Activated CD8-positive, alpha-beta memory T cell treated with anti-CD3 and anti-CD28 coated beads, Interleukin-2, amount 10 ng/mL, durations not matched to agents 7 days and 5 days (primary cell): Measurements from ENCODE around the gene DHTKD1. TPM values are rescaled to one million over a fixed set of nuclear protein-coding genes. Genes with fewer than 3 reads are reported as not detected.
"Not testable (repeated sequence)": the region's sequence is repeated elsewhere in the genome, so short reads cannot be mapped to it uniquely, and the experiment has no call there.

Experiments used
- ATAC-seq: fragments of 150-1000 bp; cut with Tn5 transposase; one replicate; pipeline ENCODE4 v1.10.0; 2021; ENCODE audit warnings: moderate library complexity
- CTCF ChIA-PET: fragments of 350-600 bp; sonication (Branson Sonifier 250); formaldehyde crosslinking; loops from one replicate; lab custom pipeline; 2021; ENCODE audit warnings: antibody characterized with exemption; lab: Charles Lee
- DNase-seq: peaks from one replicate; pipeline ENCODE4 v3.0.0-alpha.2; 2020
- H3K27ac Mint-ChIP-seq: one replicate; pipeline ENCODE4 v1.8.0; 2021; ENCODE audit warnings: mild to moderate bottlenecking, mixed read lengths
- H3K27me3 Mint-ChIP-seq: one replicate; pipeline ENCODE4 v1.8.0; 2021; ENCODE audit warnings: mixed read lengths
- H3K36me3 Mint-ChIP-seq: one replicate; pipeline ENCODE4 v1.8.0; 2021; ENCODE audit warnings: mild to moderate bottlenecking, mixed read lengths
- H3K4me1 Mint-ChIP-seq: one replicate; pipeline ENCODE4 v1.8.0; 2021; ENCODE audit warnings: mixed read lengths
- H3K4me3 Mint-ChIP-seq: one replicate; pipeline ENCODE4 v1.8.0; 2021; ENCODE audit warnings: mild to moderate bottlenecking, moderate library complexity, mixed read lengths
- H3K9me3 Mint-ChIP-seq: one replicate; pipeline ENCODE4 v1.8.0; 2022; ENCODE audit warnings: low read depth, mixed read lengths
- total RNA-seq, 2 experiments: library from RNA; stranded (reverse); gene quantifications; one replicate each; pipeline ENCODE4 v1.2.3, GENCODE V29; 2021

DHTKD1 gene
- total RNA-seq, 2 experiments from 2014 or later, result 19.6 to 25.9 TPM

DNA sequence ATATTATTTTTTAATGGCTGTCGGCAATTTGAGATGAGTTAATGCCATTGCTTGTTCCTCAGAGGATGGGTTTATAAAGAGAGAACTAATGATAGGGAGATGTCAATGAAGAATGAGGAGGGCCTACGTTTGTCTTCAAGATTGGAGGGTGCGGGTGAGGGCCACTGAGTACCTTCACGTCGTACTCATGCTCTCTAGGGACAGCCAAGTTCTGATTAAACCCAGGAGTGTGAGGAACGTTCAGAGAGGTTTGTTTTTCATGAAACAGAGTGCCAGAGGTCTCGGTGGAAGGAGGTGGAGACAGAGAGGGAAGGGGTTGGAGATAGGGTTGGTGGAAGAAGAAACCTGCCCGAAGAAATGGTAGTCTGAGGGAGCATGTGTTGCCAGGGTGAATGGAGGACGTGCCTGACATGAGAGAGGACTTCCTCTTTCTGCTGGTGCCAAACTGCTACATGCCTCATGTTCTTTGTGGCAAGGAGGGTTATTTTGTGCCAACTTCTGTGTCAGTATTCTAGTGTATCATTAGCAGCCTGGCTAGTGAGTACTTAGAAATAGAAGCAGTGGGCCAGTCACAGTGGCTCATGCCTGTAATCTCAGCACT, 8.9 kb downstream of the DHTKD1 start:
- Mint-ChIP-seq H3K4me3 (no peak overlapping the region), H3K27ac (no peak overlapping the region)

DNA sequence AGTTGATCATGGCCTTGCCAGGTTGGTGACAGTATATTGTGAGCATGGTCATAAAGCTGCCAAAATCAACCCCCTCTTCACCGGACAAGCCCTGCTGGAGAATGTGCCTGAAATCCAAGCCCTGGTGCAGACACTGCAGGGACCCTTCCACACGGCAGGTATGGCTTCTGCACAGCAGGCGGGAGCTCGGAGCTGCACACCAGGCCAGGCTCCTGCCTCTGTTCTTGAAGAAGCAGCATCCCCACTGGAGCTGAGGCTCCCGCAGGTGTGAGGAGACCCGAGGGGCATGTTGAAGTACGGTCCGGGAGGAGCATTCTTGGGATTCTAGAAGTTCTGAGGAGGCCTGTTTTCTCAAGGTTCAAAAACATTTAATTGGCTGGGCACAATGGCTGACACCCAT, 12.7 kb downstream of the DHTKD1 start:
- Mint-ChIP-seq H3K27me3 (no peaks in the 10 kb centered on the region), H3K36me3 (peaks cover 10% of the 10 kb centered on the region), H3K9me3 (no peaks in the 10 kb centered on the region), H3K4me1 (no peaks in the 10 kb centered on the region), H3K4me3 (no peak overlapping the region), H3K27ac (no peak overlapping the region)
- no peak for DNase-seq
- CTCF ChIA-PET, result no interaction called here
- ATAC-seq, result no peak

More for the DNA sequence above, 8.9 kb downstream of the DHTKD1 start:
- Mint-ChIP-seq H3K36me3 (peaks cover 3% of the 10 kb centered on the region), H3K4me1 (peaks cover 5% of the 10 kb centered on the region), H3K9me3 (no peaks in the 10 kb centered on the region), H3K27me3 (no peaks in the 10 kb centered on the region)
- CTCF ChIA-PET, result no interaction called here
- no peak for DNase-seq
- no peak for ATAC-seq

DNA sequence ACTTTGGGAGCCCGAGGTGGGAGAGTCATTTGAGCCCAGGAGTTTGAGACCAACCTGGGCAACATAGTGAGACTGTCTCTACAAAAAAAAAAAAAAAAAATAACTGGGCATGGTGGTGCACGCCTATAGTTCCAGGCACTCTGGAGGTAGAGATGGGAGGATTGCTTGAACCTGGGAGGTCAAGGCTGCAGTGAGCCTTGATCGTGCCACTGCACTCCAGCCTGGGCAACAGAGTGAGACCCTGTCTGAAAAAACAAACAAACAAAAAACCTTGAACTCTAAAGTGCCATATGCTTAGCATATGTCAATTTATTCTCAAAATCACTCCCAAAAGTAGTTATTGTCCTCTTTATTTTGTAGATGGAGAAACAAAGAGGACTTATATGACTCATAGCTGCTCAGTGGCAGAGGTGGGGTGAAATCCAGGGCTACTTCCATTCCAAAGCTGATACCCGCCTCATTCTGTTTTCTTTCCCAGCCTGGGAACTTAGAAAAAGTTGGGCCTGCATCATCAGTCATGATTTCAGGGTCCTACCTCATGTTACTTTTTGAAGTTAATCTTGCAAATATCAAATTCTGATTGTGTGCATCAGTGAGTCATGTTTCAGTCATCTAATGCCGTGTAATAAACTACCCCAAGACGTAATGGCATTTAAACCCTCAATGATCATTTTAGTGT, 13.3 kb downstream of the DHTKD1 start:
- CTCF ChIA-PET, result no interaction called here
- ATAC-seq (no peak), DNase-seq (no peak)
- H3K9me3 Mint-ChIP-seq, result no peaks in the 10 kb centered on the region
- H3K36me3 Mint-ChIP-seq, result peaks cover 13% of the 10 kb centered on the region
- H3K4me1 Mint-ChIP-seq, result no peaks in the 10 kb centered on the region
- H3K27me3 Mint-ChIP-seq, result no peaks in the 10 kb centered on the region
- H3K4me3 Mint-ChIP-seq, result no peak overlapping the region
- no peak overlapping the region for H3K27ac Mint-ChIP-seq

DNA sequence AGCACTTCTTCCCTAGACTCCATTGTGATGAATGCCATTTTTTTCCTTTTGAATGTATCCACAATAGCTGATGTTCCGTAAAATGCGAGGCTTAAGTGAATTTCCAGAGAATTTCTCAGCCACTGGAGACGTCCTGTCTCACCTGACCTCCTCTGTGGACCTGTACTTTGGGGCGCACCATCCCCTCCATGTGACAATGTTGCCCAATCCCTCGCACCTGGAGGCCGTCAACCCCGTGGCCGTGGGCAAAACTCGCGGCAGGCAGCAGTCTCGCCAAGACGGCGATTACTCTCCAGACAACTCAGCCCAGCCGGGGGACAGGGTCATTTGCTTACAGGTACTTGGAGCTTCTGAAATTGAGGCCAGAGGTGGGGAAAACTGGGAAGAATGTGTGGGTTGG, 20.2 kb downstream of the DHTKD1 start:
- ATAC-seq (no peak), DNase-seq (no peak)
- peaks cover 46% of the 10 kb centered on the region for H3K36me3 Mint-ChIP-seq

DNA sequence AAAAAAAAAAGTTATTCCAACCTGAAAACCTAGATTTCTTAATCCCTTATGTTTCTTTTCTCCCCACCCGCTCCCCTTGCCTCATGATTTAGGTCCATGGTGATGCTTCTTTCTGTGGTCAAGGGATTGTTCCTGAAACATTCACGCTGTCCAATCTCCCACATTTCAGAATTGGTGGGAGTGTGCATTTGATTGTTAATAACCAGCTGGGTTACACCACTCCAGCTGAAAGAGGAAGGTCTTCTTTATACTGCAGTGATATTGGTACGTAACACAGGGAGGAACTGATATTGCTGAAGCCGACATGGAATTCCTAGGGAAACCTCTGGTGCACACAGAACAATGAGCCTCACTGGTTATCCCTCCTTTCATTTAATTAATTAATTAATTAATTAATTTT, 22.7 kb downstream of the DHTKD1 start:
- CTCF ChIA-PET, result interaction anchor here (0.5 kb wide), 1 partner anchor 66 kb away, joined by 3 read pairs; no protein-coding TSS in a partner anchor
- H3K27ac Mint-ChIP-seq, result no peak overlapping the region
- no peaks in the 10 kb centered on the region for H3K9me3 Mint-ChIP-seq
- H3K36me3 Mint-ChIP-seq, result peaks cover 51% of the 10 kb centered on the region
- ATAC-seq (no peak), DNase-seq (no peak)
- H3K27me3 Mint-ChIP-seq, result no peaks in the 10 kb centered on the region
- H3K4me1 Mint-ChIP-seq, result no peaks in the 10 kb centered on the region
- no peak overlapping the region for H3K4me3 Mint-ChIP-seq

More for the DNA sequence above, 20.2 kb downstream of the DHTKD1 start:
- Mint-ChIP-seq H3K4me3 (no peak overlapping the region), H3K27me3 (no peaks in the 10 kb centered on the region), H3K4me1 (no peaks in the 10 kb centered on the region), H3K27ac (no peak overlapping the region), H3K9me3 (no peaks in the 10 kb centered on the region)
- CTCF ChIA-PET, result no interaction called here

DNA sequence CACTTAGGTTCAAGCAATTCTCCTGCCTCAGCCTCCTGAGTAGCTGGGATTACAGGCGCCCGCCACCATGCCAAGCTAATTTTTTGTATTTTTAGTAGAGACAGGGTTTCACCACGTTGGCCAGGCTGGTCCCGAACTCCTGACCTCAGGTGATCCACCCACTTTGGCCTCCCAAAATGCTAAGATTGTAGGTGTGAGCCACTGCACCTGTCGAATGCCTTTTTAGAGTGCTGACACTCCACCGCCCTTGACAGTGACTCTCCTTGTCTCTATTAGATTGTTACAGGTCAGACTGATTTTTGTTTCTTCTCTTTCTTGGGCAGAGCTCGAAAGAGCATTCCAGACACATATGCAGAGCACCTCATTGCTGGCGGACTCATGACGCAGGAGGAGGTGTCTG, 28.6 kb downstream of the DHTKD1 start:
- DNase-seq, H3K4me3 Mint-ChIP-seq, H3K4me1 Mint-ChIP-seq, H3K27ac Mint-ChIP-seq, H3K9me3 Mint-ChIP-seq, ATAC-seq, CTCF ChIA-PET, H3K27me3 Mint-ChIP-seq: not testable (repeated sequence)
- peaks cover 39% of the 10 kb centered on the region for H3K36me3 Mint-ChIP-seq

DNA sequence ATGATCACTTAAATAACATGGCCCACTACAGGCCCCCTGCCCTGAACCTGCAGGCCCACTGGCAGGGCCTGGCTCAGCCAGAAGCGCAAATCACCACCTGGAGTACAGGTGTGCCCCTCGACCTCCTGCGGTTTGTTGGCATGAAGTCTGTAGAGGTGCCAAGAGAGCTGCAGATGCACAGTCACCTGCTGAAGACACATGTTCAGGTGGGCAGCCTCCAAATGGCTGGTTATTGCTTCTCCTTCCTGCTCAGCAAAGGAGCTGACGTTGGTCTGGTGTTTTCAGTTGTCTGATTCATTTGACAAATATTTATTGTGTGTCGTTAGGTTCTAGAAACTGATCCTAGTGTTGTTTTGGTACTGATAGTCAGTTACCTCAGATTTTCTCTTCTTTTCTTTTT, 29.0 kb downstream of the DHTKD1 start:
- CTCF ChIA-PET, result interaction anchor here (0.5 kb wide), 1 partner anchor 19 kb away, joined by 4 read pairs; no protein-coding TSS in a partner anchor
- Mint-ChIP-seq H3K27me3 (no peaks in the 10 kb centered on the region), H3K9me3 (no peaks in the 10 kb centered on the region), H3K27ac (no peak overlapping the region), H3K4me1 (no peaks in the 10 kb centered on the region), H3K36me3 (peaks cover 35% of the 10 kb centered on the region), H3K4me3 (no peak overlapping the region)
- ATAC-seq (no peak), DNase-seq (no peak)

DNA sequence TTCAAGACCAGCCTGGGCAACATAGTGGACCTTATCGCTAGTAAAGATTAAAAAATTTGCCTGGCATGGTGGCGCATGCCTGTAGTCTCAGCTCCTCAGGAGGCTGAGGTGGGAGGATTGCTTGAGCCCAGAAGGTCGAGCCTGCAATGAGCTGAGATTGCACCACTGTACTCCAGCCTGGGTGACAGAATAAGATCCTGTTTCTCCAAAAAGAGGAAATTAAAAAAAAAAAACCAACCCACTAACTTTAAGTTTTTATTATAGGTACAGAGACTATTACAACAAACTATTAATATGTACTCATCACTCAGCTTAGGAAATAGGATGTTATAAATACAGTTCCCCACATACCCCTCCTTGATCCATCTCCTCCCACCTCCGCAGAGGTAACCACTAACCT, 30.2 kb downstream of the DHTKD1 start:
- DNase-seq, result no peak
- H3K9me3 Mint-ChIP-seq, result no peaks in the 10 kb centered on the region
- H3K27me3 Mint-ChIP-seq, result no peaks in the 10 kb centered on the region
- H3K4me3 Mint-ChIP-seq, result no peak overlapping the region
- H3K4me1 Mint-ChIP-seq, result no peaks in the 10 kb centered on the region
- CTCF ChIA-PET, result interaction anchor here (1.1 kb wide), 1 partner anchor 11 kb away, joined by 3 read pairs; no protein-coding TSS in a partner anchor
- no peak for ATAC-seq
- peaks cover 35% of the 10 kb centered on the region for H3K36me3 Mint-ChIP-seq
- H3K27ac Mint-ChIP-seq, result no peak overlapping the region

DNA sequence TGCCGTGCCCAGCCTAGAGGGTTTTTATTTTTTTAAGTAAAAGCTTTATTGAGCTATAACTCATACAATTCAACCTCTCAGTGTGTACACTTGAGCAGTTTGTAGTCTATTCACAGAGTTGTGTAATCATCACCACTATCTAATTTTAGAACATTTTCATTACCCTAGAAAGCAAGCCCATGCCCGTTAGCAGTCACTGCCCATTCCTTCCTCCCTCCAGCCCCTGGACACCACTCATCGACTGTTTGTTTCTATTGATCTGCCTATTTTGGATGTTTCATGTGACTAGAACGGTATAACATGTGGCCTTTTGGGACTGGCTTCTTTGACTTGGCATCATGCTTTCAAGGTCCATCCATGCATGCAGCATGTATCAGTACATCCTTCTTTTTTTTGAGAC, 35.0 kb downstream of the DHTKD1 start:
- H3K4me3 Mint-ChIP-seq, result no peak overlapping the region
- no peaks in the 10 kb centered on the region for H3K4me1 Mint-ChIP-seq
- DNase-seq (no peak), ATAC-seq (no peak)
- CTCF ChIA-PET, result no interaction called here
- H3K27me3 Mint-ChIP-seq, result no peaks in the 10 kb centered on the region
- H3K27ac Mint-ChIP-seq, result no peak overlapping the region
- no peaks in the 10 kb centered on the region for H3K9me3 Mint-ChIP-seq
- peaks cover 47% of the 10 kb centered on the region for H3K36me3 Mint-ChIP-seq

DNA sequence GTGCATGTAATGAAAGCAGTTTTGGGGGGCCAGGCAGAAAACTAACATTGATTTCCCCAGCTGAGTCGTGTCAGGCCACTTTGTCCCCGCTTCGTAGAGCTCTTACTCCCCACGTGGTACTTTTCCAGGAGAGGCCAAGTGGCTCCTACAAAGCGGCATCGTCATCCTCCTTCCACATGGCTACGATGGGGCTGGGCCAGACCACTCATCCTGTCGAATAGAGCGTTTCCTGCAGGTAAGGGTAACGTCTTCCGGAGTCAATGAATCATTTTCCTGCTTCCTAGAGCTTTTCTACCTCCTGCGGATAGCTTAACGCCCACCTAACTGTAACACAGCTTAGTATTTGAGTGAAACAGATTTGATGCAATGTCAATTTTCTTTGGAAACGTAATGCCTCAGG, 39.0 kb downstream of the DHTKD1 start:
- CTCF ChIA-PET, result interaction anchor here (0.7 kb wide), 1 partner anchor 403 kb away, joined by 3 read pairs; no protein-coding TSS in a partner anchor
- Mint-ChIP-seq H3K4me1 (peaks cover 7% of the 10 kb centered on the region), H3K36me3 (peaks cover 40% of the 10 kb centered on the region), H3K9me3 (no peaks in the 10 kb centered on the region), H3K27me3 (no peaks in the 10 kb centered on the region), H3K27ac (no peak overlapping the region), H3K4me3 (no peak overlapping the region)
- ATAC-seq (no peak), DNase-seq (no peak)

DNA sequence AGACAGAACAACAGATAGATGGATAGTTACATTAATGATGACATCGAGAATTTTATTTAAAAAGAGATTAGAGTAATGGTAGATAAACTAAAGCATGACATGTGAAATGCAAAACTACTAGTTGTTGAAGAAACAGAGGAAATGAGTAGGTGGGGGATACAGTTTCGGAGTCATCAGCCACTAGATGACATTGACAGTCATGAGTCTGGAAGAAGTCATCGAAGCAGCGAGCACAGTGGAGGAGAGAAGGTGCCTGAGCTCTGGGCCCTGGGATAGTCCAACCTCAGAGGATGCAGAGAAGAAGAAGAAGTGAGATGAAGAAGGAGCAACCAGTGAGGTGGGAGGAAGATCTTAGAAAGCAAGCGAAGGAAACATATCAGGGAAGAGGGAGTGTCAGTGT, 40.5 kb downstream of the DHTKD1 start:
- no peak overlapping the region for H3K27ac Mint-ChIP-seq
- CTCF ChIA-PET, result no interaction called here
- no peaks in the 10 kb centered on the region for H3K27me3 Mint-ChIP-seq
- no peak overlapping the region for H3K4me3 Mint-ChIP-seq
- peaks cover 8% of the 10 kb centered on the region for H3K4me1 Mint-ChIP-seq
- ATAC-seq (no peak), DNase-seq (no peak)
- peaks cover 32% of the 10 kb centered on the region for H3K36me3 Mint-ChIP-seq
- no peaks in the 10 kb centered on the region for H3K9me3 Mint-ChIP-seq

DNA sequence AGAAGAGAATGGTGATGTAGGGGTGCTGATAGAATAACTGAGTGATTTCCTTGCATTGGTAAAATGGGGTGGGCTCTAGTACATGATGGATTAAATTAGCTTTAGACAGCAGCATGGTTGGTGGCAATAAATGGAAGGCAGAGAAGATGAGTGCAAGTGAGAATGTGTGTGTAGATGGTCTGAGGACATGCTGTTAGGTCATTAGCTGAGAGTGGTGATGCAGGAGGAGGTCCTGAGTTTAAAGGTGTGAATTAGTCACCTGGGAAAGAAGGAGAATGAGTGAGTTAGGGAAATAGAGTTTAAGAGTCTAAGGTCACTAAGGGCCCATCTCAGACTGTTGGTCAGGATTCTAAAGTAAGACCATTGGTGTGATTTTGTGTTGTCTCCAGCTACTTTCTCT, 42.8 kb downstream of the DHTKD1 start:
- CTCF ChIA-PET, result no interaction called here
- no peak overlapping the region for H3K27ac Mint-ChIP-seq
- H3K27me3 Mint-ChIP-seq, result no peaks in the 10 kb centered on the region
- H3K4me1 Mint-ChIP-seq, result peaks cover 9% of the 10 kb centered on the region
- no peak for DNase-seq
- no peaks in the 10 kb centered on the region for H3K9me3 Mint-ChIP-seq
- H3K4me3 Mint-ChIP-seq, result no peak overlapping the region
- ATAC-seq, result no peak
- peaks cover 23% of the 10 kb centered on the region for H3K36me3 Mint-ChIP-seq

DNA sequence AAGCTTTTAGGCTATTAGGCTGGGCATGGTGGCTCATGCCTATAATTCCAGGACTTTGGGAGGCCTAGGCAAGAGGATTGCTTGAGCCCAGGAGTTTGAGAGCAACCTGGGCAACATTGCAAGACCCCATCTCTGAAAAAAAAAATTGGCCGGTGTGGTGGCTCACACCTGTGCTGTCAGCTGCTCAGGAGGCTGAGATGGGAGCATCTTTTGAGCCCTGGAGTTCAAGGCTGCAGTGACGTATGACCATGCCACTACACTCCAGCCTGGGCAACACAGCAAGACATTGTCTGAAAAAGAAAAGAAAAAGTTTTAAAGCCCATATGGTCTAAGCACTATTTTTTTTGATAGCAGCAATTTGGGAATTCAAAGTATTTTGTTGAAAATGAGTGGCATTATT, 44.9 kb downstream of the DHTKD1 start:
- Mint-ChIP-seq H3K4me3 (no peak overlapping the region), H3K27ac (no peak overlapping the region), H3K4me1 (peaks cover 9% of the 10 kb centered on the region), H3K9me3 (no peaks in the 10 kb centered on the region), H3K36me3 (peaks cover 22% of the 10 kb centered on the region), H3K27me3 (no peaks in the 10 kb centered on the region)
- CTCF ChIA-PET, result no interaction called here
- DNase-seq, result no peak
- no peak for ATAC-seq

DNA sequence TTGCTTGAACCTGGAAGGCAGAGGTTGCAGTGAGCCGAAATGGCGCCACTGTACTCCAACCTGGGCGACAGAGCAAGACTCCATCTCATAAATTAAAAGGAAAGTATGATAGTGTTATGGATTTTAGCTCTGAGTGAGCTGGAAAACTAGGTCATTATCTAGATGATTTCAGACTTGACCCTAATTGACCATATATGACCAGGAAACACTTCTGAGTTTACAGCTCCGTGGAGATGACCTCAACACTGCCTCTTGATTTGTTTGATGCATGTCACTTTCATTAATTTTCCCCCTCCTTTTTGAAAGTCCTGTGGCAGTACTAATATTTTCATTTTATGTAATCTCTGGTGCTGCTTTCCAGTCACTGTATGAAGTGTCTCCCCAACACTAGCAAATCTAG, 52.9 kb downstream of the DHTKD1 start:
- H3K9me3 Mint-ChIP-seq, result no peaks in the 10 kb centered on the region
- H3K27ac Mint-ChIP-seq, result peak overlapping the region; percentile 93
- H3K27me3 Mint-ChIP-seq, result no peaks in the 10 kb centered on the region

More for the DNA sequence above, 52.9 kb downstream of the DHTKD1 start:
- H3K4me1 Mint-ChIP-seq, result peaks cover 28% of the 10 kb centered on the region
- peak overlapping the region; percentile 62 for H3K4me3 Mint-ChIP-seq
- DNase-seq, result no peak
- peaks cover 46% of the 10 kb centered on the region for H3K36me3 Mint-ChIP-seq
- CTCF ChIA-PET, result no interaction called here
- ATAC-seq, result no peak
